KMS-11 (cell line): ENCODE data around the gene EIF1B.
"Not testable (repeated sequence)": the region's sequence is repeated elsewhere in the genome, so short reads cannot be mapped to it uniquely, and the experiment has no call there.

Experiments used
- H2AFZ ChIP-seq: fragments of 200-600 bp; sonication (generic); 2 replicates; pipeline ENCODE4 v1.6.1; 2016; ENCODE audit warnings: antibody characterized with exemption, mixed run types, low read depth
- H3K27ac ChIP-seq: fragments of 200-600 bp; sonication (generic); 2 replicates; pipeline ENCODE4 v1.6.1; 2016; ENCODE audit warnings: mild to moderate bottlenecking, mixed run types
- H3K27me3 ChIP-seq: fragments of 200-600 bp; sonication (generic); 2 replicates; pipeline ENCODE4 v1.6.1; 2017; ENCODE audit warnings: mild to moderate bottlenecking, low read depth, mixed run types, moderate library complexity; ENCODE audit not compliant: insufficient read depth
- H3K36me3 ChIP-seq: fragments of 200-600 bp; sonication (generic); 2 replicates; pipeline ENCODE4 v1.6.1; 2017; ENCODE audit warnings: mild to moderate bottlenecking, mixed run types; ENCODE audit not compliant: insufficient read depth
- H3K4me1 ChIP-seq: fragments of 200-600 bp; sonication (generic); 2 replicates; pipeline ENCODE4 v1.6.1; 2016; ENCODE audit warnings: mild to moderate bottlenecking, low read depth, mixed run types; ENCODE audit not compliant: poor library complexity, severe bottlenecking
- H3K4me2 ChIP-seq: fragments of 200-600 bp; sonication (generic); 2 replicates; pipeline ENCODE4 v1.7.0; 2016; ENCODE audit warnings: mild to moderate bottlenecking, mixed run types
- H3K4me3 ChIP-seq: fragments of 200-600 bp; sonication (generic); IDR thresholded peaks from 2 replicates; pipeline ENCODE4 v1.6.1; 2017; ENCODE audit warnings: low read depth, low read length, mixed read lengths; ENCODE audit not compliant: insufficient read depth
- H3K79me2 ChIP-seq: fragments of 200-600 bp; sonication (generic); 2 replicates; pipeline ENCODE4 v1.6.1; 2016; ENCODE audit warnings: low read depth, mixed run types; ENCODE audit not compliant: insufficient read depth
- H3K9ac ChIP-seq: fragments of 200-600 bp; sonication (generic); 2 replicates; pipeline ENCODE4 v1.6.1; 2016; ENCODE audit warnings: mild to moderate bottlenecking, mixed run types
- H4K20me1 ChIP-seq: fragments of 200-600 bp; sonication (generic); 2 replicates; pipeline ENCODE4 v1.6.1; 2016; ENCODE audit warnings: mild to moderate bottlenecking, mixed run types; ENCODE audit not compliant: insufficient read depth
- CTCF ChIP-seq: fragments of 200-600 bp; sonication (generic); conservative IDR thresholded peaks from 2 replicates; pipeline ENCODE4 v1.6.1; 2017; ENCODE audit warnings: low read depth, mild to moderate bottlenecking, antibody characterized with exemption, low read length, moderate library complexity, mixed read lengths

The EIF1B gene

DNA sequence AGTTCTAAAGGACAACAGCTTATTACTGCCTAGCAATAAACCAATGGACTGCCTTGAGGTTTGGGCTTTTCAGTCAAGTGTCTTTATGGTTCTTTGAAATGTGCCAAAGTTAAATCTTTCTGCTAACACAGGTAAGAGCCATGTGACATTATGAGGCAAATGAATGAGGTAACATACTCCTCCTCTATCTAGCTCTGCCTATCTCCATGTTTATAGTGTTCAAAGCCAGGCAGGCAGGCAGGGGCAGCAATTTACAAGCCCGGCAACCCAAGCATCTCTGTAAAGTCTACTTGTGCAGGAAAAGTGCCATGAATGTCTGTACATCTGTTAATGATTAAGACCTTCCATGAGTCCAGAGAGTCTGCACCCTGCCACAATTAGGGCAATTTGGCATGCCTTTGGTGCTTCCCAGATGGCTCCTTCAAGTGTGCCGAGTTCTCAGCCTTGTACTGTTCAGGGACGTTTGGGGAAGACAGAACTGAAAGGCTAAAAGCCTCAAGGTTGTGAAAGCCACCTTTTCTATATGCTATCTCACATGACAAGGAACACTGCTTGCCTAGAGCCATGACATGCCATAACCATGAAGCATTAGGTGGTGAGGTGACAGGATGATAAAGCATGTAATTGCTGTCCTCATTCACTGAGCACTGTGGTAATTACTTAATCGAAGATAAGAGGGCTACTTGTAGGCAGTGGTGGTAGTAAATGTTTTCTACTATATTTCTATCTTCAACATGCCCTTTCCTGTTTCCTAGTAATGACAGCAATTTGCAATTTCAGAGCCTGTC lies 41.4 kb upstream of the EIF1B start:
- Histone ChIP-seq H3K4me2 (no peak overlapping the region), H3K4me3 (no peak overlapping the region), H3K79me2 (no peaks in the 10 kb centered on the region), H3K4me1 (no peaks in the 10 kb centered on the region), H3K27me3 (no peaks in the 10 kb centered on the region), H2AFZ (no peak overlapping the region), H3K36me3 (no peaks in the 10 kb centered on the region), H4K20me1 (no peaks in the 10 kb centered on the region), H3K27ac (no peak overlapping the region), H3K9ac (no peak overlapping the region)
- no peak for TF ChIP-seq CTCF

DNA sequence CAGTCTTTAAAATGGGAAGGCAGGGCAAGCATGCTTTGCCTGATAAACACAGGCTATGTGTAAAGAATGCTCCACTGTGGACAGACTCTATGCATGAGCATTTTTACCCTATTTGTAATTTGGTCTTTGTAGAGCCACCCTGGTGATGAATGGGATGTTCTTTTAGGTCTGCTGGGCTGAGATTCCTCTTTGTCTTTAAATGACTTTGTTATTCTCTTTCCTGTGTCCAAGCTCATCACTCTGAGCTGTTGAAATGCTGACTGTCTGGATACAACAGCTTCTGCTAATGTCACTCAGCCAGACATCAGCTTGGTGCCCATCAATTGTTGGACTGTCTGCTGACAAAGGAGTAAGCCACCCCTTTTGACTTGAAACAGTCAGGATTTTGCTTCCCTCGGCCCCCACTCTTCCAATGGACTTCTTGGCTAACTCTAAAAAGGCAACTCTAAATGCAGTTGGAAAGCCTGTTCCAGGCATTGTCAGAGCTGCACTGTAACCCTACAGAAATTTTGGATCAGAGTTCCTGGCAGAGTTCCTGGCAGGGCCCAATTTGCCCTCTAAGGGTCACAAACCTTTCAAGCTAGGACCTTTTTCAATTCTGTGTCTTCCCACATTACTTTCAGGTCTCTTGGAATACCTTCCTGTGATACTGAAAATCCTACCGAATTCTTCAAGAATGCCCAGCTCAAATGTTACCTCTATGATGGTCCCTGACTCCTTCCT lies 40.5 kb upstream of the EIF1B start:
- Histone ChIP-seq H3K36me3 (no peaks in the 10 kb centered on the region), H3K4me3 (no peak overlapping the region), H3K4me2 (no peak overlapping the region), H3K79me2 (no peaks in the 10 kb centered on the region), H4K20me1 (no peaks in the 10 kb centered on the region), H2AFZ (no peak overlapping the region), H3K27me3 (no peaks in the 10 kb centered on the region), H3K4me1 (no peaks in the 10 kb centered on the region), H3K9ac (no peak overlapping the region), H3K27ac (no peak overlapping the region)
- TF ChIP-seq CTCF: no peak

DNA sequence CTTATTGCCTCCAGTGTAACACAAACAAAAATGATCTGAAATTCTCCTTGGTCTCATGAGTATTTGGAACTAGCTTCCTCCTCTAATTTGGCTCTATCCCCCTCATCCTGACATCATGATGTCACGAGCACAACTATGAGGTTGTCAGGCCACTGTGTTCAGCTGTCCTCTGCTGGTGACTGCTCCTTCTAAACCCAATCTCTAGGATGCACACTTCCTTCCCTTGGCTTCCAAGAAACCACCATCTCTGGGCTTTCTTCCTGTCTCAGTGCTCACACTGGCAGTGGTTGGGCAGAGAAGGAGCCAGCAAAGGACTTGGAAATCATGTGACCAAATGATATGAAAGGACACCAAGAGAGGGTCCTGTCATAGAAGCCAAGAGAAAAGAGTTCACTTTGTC lies 30.7 kb upstream of the EIF1B start:
- Histone ChIP-seq H3K36me3 (no peaks in the 10 kb centered on the region), H3K9ac (no peak overlapping the region), H3K4me3 (no peak overlapping the region), H3K4me2 (no peak overlapping the region), H4K20me1 (no peaks in the 10 kb centered on the region), H3K27me3 (no peaks in the 10 kb centered on the region), H3K27ac (no peak overlapping the region), H3K79me2 (no peaks in the 10 kb centered on the region), H3K4me1 (no peaks in the 10 kb centered on the region), H2AFZ (no peak overlapping the region)
- TF ChIP-seq CTCF: no peak

- no peak overlapping the region for H2AFZ ChIP-seq
- H3K79me2 ChIP-seq: no peaks in the 10 kb centered on the region
- no peaks in the 10 kb centered on the region for H3K27me3 ChIP-seq
- H3K4me1 ChIP-seq: no peaks in the 10 kb centered on the region
- no peak overlapping the region for H3K27ac ChIP-seq
- no peak for TF ChIP-seq CTCF
- H3K36me3 ChIP-seq: no peaks in the 10 kb centered on the region
- no peak overlapping the region for H3K4me2 ChIP-seq
- H3K9ac ChIP-seq: no peak overlapping the region
- H3K4me3 ChIP-seq: no peak overlapping the region
- H4K20me1 ChIP-seq: no peaks in the 10 kb centered on the region
Observed at GRCh38 chr3:40281995-40282394, 27.5 kb upstream of the EIF1B start.

- H3K36me3 ChIP-seq, H4K20me1 ChIP-seq, H3K4me3 ChIP-seq, H2AFZ ChIP-seq, H3K27ac ChIP-seq, H3K4me2 ChIP-seq, H3K4me1 ChIP-seq, H3K9ac ChIP-seq, H3K79me2 ChIP-seq, H3K27me3 ChIP-seq: not testable (repeated sequence)
Observed at GRCh38 chr3:40283057-40283456, 26.4 kb upstream of the EIF1B start.
